ENCODE results near the gene CFAP61.

Gene CFAP61

DNA sequence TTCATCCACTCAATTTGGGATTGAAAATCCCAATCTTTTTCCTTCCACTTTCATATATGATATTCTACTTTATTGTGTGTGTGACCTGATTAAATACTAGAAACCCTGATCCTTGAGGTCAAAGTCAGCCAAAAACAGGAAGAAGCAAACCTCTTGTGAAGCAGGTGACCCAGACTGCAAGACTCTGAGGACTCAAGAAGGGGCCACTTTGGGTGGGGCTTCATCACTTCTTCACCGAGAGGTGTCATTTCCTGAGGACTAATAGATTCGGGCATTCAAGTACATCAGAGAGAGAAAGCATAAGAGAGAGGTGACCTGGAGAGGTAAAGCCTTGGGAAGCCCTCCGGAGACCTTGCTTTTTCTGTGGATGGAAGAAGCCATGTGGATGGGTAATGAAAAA lies 129.0 kb downstream of the CFAP61 start:
- no peak for DNase-seq (ENCODE audit: low spot score)

- no peak for DNase-seq (ENCODE audit: low spot score)
These were observed 131.8 kb downstream of the CFAP61 start for GRCh38 chr20:20184149-20184548.

- DNase-seq (ENCODE audit: low spot score): no peak
These were observed 132.4 kb downstream of the CFAP61 start for GRCh38 chr20:20184706-20185105.

- DNase-seq (ENCODE audit: low spot score): no peak
These were observed 136.3 kb downstream of the CFAP61 start for GRCh38 chr20:20188647-20189046.

GRCh38 chr20:20192366-20192765 lies 140.0 kb downstream of the CFAP61 start:
- DNase-seq (ENCODE audit: low spot score): no peak

DNA sequence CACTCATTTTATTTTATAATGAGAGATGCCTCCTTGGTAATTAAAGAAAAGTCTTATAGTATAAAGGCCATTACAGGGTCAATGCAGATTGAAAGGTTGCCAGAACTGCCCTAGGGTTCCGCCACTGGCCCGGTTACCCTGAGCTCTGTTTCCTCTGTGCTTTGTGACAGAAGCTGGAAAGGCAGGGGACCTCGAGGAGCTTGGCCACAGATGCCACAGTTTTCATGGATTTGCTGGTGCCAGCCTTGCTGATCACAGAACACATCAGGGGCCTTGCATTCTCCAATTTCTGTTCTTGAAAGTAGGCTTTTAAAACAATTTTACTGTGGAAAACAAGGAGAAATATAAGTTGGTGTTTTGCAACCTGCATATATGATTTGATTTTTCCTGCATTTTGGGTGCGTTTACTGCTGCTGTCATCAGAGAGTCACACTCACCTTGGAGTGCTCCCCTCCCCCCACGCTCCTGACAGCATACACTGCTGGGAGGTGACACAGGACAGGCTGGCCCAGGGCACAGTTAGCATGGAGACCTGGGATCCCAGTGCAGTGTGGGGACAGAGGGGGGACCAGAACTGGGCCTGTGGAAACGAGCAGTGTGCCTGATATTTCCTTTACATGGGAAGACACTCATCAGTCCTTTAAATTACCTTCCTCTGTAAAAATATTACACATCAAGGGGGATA lies 142.8 kb downstream of the CFAP61 start:
- no peak for DNase-seq (ENCODE audit: low spot score)

GRCh38 chr20:20196610-20197009 lies 144.3 kb downstream of the CFAP61 start:
- DNase-seq (ENCODE audit: low spot score): no peak

- DNase-seq (ENCODE audit: low spot score): no peak
These were observed 145.7 kb downstream of the CFAP61 start for GRCh38 chr20:20198011-20198410.

- DNase-seq (ENCODE audit: low spot score): no peak
These were observed 147.2 kb downstream of the CFAP61 start for GRCh38 chr20:20199361-20200160.

GRCh38 chr20:20201124-20201523 lies 148.8 kb downstream of the CFAP61 start:
- no peak for DNase-seq (ENCODE audit: low spot score)

DNA sequence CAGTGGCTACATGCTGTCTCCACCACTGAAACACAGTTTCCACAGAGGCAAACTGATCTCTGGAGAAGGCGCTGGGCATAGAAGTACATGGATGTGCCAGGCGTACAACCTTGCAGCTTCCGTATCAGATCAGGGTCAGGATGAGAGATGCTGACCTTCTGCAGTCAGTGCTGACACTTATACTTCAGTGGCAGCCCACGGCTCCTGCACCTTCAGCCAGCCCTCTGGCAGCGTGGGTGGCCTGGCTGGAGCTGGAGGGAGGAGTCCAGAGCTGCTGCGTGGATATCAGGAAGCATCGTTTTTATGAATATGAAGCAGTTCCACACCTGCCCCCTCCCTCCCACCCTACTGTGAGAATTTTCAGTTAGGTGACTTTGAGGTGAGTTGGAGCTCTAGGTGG lies 149.3 kb downstream of the CFAP61 start:
- DNase-seq (ENCODE audit: low spot score): no peak

GRCh38 chr20:20202768-20203167 lies 150.4 kb downstream of the CFAP61 start:
- no peak for DNase-seq (ENCODE audit: low spot score)

GRCh38 chr20:20203784-20204183 lies 151.5 kb downstream of the CFAP61 start:
- DNase-seq (ENCODE audit: low spot score): no peak

DNA sequence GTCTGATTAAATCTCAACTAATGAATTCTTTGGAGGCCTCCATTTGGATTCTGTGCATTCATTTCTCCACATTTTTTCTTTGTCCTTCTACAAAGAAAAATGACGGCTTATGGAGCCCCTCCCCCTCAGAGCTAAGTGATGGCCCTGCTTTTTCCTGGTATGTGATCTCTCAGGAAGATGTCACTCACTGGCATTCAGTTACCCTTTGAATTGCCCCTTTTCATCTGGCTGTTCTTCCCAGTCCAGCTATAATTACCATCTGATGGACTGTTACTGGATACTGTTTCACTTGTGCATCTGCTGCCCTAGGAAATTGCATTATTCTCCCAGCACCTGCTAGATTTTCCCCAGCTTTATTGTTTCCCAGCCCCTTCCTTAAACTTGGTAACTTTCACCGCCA lies 151.9 kb downstream of the CFAP61 start:
- DNase-seq (ENCODE audit: low spot score): no peak

DNA sequence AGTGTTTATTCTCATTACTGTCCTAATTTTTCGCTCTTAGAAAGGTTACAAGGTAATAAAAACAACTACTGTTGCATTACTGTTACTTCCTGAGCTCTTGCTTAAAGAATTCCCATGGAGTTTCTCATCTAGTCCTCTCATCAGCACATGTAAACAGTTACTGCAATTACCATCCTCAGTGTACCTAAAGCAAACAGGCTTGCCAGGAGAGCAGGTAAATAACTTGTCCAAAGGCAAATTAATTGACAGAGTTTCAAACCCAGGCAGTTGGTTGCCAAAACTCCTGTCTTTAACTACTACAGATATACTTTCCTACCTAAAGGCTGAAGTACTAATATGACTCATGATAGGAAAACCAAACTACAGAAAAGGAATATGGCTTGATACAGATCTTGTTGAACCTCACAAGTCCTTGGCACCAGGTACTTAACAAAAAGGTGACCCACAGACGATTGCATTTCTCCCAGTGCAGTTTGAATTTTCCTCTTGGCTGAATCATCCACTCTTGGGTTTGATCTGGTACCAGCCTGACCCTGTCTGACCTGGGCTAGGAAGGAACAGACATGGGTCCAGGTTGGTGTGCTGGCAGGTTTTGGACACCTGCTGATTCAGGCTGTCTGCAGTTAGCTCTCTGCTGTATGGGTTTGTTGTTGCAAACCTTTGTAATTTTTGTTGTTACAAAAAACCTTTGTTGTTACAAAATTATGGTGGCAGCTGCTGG lies 153.0 kb downstream of the CFAP61 start:
- DNase-seq (ENCODE audit: low spot score): no peak

DNA sequence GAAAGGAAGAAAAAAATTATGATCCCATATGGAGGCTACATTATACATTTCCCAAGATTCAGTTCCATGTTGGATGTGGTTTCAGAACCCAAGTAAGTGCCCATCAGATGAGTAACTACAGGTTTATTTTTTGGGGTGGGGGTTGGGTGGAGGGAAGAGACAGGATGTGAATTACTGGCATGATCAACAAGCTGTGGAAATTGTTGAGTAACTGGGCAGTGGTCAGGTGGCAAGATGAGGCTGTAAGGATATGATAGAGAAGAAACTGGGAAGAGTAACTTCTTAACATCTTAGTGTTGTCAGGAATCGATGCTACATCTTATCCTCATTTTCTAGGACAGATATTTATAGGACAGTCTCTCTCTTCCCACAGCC lies 153.5 kb downstream of the CFAP61 start:
- DNase-seq (ENCODE audit: low spot score): no peak

DNA sequence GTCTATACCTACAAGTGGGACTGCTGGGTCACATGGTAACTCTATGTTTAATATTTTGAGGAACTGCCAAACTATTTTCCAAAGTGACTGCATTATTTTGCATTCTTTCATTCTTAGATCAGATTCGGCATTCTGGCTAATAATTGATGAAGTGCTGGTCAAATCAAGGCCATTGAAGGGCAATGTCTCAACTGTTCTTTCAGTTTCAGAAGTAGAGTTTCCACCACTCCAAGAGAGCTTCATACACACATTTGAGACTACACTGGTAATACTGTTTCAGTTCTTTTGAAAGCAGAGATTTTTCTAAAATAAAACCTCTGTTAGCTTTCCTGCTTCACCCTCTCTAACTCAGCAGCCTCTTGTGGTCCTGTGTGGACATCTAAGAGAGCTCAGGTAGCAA lies 154.5 kb downstream of the CFAP61 start:
- DNase-seq (ENCODE audit: low spot score): no peak

DNA sequence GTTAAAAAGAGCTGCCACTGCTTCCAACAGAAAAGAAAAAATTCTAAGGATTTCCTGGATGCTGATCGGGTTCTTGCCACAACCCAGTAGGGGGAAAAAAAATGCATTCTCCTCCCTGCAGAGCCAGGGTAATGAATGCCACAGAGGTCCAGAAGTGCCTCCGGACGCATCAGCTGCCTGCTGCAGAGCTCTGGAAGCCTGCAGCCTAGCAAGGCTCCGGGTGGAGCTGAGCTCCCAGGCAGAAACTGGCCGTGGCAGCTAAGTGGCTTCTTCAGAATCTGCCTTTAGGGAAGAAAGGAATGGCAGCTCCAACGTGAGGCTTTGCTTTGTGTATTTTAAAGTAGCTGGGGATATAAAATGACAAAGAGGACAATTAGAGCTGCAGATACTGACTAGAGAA lies 155.0 kb downstream of the CFAP61 start:
- DNase-seq (ENCODE audit: low spot score): peak; percentile 16

DNA sequence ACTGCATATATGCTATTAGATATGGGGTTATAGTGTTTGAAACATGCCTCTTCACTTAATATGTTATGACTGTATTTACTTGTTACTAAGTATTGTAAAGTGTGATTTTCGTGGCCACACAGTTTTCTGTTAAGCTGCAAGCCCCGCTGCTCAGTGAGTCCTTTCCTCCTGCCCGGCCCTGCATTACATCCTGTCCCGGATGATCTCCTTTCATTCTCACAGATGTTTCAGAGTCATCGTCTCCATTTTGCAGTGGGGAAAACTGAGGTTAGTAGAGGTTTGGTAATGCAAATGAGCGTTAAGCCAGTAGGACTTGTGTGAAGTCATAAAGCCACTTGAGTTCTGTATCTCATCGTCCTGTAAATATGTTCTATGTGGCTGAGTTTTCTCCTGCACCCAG lies 155.5 kb downstream of the CFAP61 start:
- DNase-seq (ENCODE audit: low spot score): no peak

- DNase-seq (ENCODE audit: low spot score): no peak
These were observed 157.4 kb downstream of the CFAP61 start for GRCh38 chr20:20209684-20210083.

DNA sequence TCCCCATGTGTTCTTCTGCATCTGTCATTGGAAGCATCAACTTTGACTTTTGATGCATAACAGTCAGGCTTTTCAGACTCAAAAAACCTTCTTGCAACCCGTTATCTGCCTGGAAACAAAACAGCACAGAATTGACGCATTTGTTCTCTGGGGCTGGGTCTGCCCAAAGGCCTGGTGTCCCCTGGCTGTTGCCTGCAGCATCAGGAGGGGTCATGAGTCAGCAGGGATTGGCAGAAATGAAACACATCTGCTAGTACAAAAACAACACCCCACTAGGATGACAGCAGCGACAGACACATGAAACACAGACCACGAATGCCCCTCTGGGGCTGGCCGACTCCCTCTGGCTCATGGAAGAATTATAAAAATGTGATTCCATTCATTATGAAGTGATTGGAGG lies 158.0 kb downstream of the CFAP61 start:
- DNase-seq (ENCODE audit: low spot score): peak; percentile 33

GRCh38 chr20:20210943-20211273 lies 158.6 kb downstream of the CFAP61 start:
- DNase-seq (ENCODE audit: low spot score): no peak

DNA sequence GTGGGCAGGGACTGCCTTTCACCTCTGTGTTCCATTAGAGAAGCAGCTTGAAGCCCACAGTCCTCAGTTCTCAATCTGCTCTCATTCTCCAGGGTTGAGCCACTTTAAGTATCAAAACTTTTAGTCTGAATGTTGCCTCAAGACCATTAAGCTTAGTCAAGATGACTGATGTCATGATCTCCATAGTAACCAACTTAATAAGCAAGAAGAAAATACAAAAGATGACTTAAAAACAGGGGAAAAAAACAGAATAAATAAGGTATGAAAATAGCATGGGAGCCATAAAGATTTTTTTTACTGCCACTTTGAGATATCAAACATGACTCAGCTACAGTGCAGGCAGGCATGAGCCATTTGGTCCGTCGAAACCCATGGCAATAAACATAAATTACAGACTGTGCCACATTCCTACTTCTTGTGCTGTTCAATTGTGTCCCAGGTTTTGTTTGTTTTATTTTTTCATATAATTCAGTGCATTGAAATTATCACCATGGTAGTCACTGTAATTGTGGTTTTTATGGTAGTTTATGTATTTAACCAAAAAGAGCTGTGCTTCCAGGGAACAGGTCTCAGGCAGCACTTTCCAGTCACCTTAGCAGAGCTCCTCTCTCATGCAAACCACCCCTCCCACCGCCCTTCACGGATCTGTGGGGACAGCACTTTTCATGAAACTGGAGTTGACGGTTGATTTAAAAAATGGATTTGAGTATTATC lies 159.1 kb downstream of the CFAP61 start:
- peak; percentile 25 for DNase-seq (ENCODE audit: low spot score)

All from AG20443 (cell line).